Effector memory CD4-positive, alpha-beta T cell (primary cell): Measurements from ENCODE around the gene KRTAP5-5.
"Not testable (repeated sequence)": the region's sequence is repeated elsewhere in the genome, so short reads cannot be mapped to it uniquely, and the experiment has no call there.

Experiments used
- DNase-seq, 3 donors: peaks; one replicate each; pipeline ENCODE4 v3.0.0-alpha.2; 2020
- H3K27ac ChIP-seq: 2 replicates; pipeline ENCODE4 v1.7.0; 2013; ENCODE audit warnings: mild to moderate bottlenecking, low read length, moderate library complexity; ENCODE audit not compliant: insufficient read depth, poor library complexity, severe bottlenecking
- H3K27me3 ChIP-seq: replicated peaks from 2 replicates; pipeline ENCODE4 v1.7.0; 2013; ENCODE audit warnings: mild to moderate bottlenecking, low read length; ENCODE audit not compliant: insufficient read depth, control insufficient read depth, poor library complexity, severe bottlenecking
- H3K36me3 ChIP-seq: 2 replicates; pipeline ENCODE4 v1.7.0; 2013; ENCODE audit warnings: mild to moderate bottlenecking, low read length, moderate library complexity; ENCODE audit not compliant: control insufficient read depth, insufficient read depth
- H3K4me1 ChIP-seq: 2 replicates; pipeline ENCODE4 v1.7.0; 2013; ENCODE audit warnings: low read length, mild to moderate bottlenecking; ENCODE audit not compliant: control insufficient read depth, insufficient read depth, poor library complexity, severe bottlenecking
- H3K4me3 ChIP-seq: 2 replicates; pipeline ENCODE4 v1.7.0; 2013; ENCODE audit warnings: low read length, low read depth, mild to moderate bottlenecking; ENCODE audit not compliant: insufficient read depth, poor library complexity, severe bottlenecking
- H3K9me3 ChIP-seq: 2 replicates; pipeline ENCODE4 v1.7.0; 2013; ENCODE audit warnings: mild to moderate bottlenecking, low read length, moderate library complexity; ENCODE audit not compliant: control insufficient read depth

KRTAP5-5 gene

DNA sequence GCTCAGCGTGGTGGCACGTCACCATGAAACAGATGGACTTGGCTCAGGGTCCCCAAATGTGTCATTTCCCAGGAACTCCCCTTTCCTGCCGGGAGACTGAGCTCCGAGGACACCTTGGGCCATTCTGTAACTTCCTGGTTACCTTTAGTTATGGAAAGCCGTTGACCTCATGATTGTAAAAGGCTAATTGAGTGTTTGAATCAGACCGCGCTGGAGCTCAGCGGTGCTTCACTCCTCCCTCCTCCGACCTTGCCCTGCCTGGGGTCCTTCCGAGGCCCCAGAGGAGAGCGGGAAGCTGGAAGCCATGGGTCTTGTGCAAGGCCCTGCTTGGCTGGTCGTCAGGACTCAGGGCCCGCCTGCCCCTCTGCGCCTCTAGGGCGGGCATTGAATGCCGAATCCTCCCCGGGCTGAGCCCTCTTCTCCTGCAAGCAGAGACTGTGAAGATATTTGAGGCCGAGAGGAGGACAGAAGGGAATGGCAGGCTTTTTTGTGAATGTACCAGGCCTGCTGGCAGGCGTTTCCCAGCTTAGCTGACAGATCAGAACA, 32.9 kb upstream of the KRTAP5-5 start:
- H3K36me3 ChIP-seq, H3K27me3 ChIP-seq, H3K4me3 ChIP-seq, DNase-seq, H3K4me1 ChIP-seq, H3K9me3 ChIP-seq, H3K27ac ChIP-seq: not testable (repeated sequence)

DNA sequence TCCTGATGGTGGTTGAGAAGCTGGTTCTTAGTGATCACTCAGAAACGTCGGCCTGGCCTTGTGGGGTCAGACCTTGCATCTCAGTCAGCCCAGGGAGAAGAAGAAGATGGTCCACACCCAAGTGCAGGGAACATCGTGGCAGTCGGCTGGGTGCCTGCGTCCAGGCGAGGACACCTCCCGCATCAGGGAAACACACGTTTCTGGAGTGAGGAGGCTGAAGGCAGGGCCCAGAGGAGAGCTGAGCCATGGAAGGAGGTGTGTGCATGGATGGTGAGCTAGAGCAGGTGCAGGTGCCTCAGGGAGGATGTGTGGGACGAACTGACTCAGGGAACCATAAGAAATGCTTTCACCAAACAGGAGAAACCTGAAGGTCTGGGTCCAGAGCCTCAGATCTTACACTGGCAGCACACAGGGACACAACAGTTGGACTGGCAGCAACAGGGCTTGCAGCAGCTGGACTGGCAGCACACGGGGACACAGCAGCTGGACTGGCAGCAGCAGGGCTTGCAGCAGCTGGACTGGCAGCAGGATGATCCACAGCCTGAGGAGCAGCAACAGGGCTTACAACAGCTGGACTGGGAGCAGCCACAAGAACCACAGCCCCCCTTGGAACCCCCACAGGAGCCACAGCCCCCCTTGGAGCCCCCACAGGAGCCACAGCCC, 32.1 kb upstream of the KRTAP5-5 start:
- H3K4me3 ChIP-seq: no peak overlapping the region
- no peak overlapping the region for H3K27ac ChIP-seq
- no peaks in the 10 kb centered on the region for H3K9me3 ChIP-seq
- H3K36me3 ChIP-seq: no peaks in the 10 kb centered on the region
- no peaks in the 10 kb centered on the region for H3K27me3 ChIP-seq
- no peaks in the 10 kb centered on the region for H3K4me1 ChIP-seq
- no peak for DNase-seq

DNA sequence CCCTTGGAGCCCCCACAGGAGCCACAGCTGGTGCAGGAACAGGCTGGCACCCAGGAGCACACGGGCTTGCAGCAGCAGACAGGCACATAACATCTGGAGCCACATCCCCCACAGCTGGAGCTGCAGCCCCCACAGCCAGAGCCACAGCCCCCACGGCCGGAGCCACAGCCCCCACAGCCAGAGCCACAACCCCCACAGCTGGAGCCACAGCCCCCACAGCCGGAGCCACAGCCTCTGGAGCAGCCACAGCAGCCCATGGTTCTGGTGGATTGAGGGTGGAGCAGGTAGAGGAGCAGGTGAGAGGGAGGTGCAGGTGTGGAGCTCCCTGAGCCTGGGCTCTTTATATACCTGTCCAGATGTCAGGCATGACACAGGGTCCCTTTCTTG, 31.6 kb upstream of the KRTAP5-5 start, which contains the start of gene KRTAP5-2:
TSS of gene KRTAP5-2 (minus strand) at position 301 of the 387 bp plus-strand sequence. CDS start at position 257, 44 bp downstream.
- DNase-seq: no peak
- Histone ChIP-seq H3K27ac (no peak within 1 kb of the TSS), H3K36me3 (no peaks in the 10 kb centered on the region), H3K27me3 (no peaks in the 10 kb centered on the region), H3K4me1 (no peaks in the 10 kb centered on the region), H3K9me3 (no peaks in the 10 kb centered on the region), H3K4me3 (no peak within 1 kb of the TSS)

DNA sequence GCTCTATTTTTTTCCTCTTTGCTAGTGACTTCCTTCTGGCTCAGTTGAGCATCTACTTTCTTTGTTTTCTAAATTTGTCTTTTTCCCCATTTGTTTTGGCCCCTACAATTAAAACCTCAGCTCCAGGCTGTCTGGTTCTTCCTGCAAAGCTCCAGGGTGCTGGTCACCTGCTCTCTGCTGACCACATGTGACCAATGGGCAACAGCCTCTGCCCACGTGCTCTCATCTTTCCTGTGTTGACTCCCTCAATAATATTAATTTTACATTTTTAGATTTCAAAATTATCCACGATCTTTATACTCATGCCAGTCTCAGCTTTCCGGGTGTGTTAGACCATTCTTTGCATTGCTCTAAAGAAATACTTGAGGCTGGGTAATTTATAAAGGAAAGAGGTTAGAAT, 31.2 kb upstream of the KRTAP5-5 start:
- not testable (repeated sequence) for H3K36me3 ChIP-seq, DNase-seq, H3K4me3 ChIP-seq, H3K27me3 ChIP-seq, H3K4me1 ChIP-seq, H3K27ac ChIP-seq, H3K9me3 ChIP-seq

DNA sequence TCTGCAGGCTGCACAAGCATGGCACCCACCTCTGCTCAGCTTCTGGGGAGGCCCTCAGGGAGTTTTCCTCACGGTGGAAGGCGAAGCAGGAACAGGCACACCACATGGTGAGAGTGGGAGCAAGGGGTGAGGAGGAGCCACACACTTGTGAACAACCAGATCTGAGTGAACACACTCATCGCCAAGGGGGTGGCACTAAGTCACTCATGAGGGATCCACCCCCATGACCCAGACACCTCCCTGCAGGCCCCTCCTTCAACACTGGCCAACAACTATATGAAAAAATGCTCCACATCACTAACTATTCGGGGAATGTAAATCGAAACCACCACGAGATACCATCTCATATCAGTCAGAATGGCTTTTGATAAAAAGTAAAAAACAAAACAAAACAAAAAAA, 30.8 kb upstream of the KRTAP5-5 start:
- no peaks in the 10 kb centered on the region for H3K27me3 ChIP-seq
- no peaks in the 10 kb centered on the region for H3K4me1 ChIP-seq
- H3K27ac ChIP-seq: no peak overlapping the region
- no peak overlapping the region for H3K4me3 ChIP-seq
- no peaks in the 10 kb centered on the region for H3K36me3 ChIP-seq
- DNase-seq: no peak
- H3K9me3 ChIP-seq: no peaks in the 10 kb centered on the region

DNA sequence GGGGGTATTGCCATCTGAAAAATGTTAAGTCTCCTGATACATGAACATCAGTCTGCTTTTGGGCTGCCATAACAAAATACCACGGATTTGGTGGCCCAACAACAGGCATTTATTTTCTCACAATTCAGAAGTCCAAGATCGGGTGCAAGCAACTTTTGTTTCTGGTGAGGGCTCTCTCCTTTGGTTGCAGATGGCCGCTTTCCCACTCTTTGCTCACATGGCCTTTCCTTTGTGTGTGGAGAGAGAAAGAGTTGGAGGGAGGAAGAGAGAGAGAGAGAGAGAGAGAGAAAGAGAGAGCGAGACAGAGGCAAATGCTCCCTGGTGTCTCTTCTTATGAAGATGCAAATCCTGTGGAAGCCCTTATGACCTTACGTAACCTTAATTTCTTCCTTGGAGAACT, 28.9 kb upstream of the KRTAP5-5 start:
- DNase-seq: no peak

DNA sequence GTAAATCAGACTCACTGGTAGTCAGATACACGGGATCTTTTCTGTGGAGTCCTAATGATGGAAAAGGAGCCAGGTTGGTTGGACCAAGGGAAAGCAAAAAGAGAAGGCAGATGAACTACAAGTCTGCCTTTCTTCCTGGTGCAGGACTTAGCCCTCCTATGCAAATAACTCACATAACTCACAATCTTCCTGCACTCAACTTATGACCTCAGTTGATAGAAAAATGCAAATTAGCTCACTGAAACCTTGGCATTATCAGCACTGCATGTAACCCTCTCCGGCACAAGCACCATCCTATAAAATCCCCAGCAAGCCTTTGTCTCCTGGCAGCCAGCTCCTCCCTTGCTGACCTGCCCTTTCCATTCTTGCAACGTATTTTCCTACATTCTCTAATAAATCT, 27.9 kb upstream of the KRTAP5-5 start:
- H3K4me3 ChIP-seq, H3K4me1 ChIP-seq, H3K27ac ChIP-seq, H3K9me3 ChIP-seq, DNase-seq, H3K27me3 ChIP-seq, H3K36me3 ChIP-seq: not testable (repeated sequence)

More for the DNA sequence above, 28.9 kb upstream of the KRTAP5-5 start:
- Histone ChIP-seq H3K4me3 (no peak overlapping the region), H3K9me3 (no peaks in the 10 kb centered on the region), H3K36me3 (no peaks in the 10 kb centered on the region), H3K27me3 (no peaks in the 10 kb centered on the region), H3K27ac (no peak overlapping the region), H3K4me1 (no peaks in the 10 kb centered on the region)

DNA sequence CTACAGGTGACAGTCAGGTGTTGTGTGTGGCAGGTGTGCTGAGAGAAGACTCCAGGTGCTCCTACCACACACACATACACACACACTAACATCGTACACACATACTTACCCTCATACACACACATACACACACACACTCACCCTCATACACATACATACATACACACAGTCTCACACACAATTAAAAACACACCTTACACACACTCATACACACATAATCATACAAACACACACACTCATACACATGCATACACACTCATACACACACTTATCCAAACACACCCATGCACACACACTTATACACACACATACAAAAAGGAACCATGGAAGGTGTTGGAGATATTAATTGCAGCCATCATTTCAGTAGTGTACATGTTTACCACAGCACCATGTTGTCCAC, 25.9 kb upstream of the KRTAP5-5 start:
- Histone ChIP-seq H3K27ac (no peak overlapping the region), H3K36me3 (no peaks in the 10 kb centered on the region), H3K9me3 (no peaks in the 10 kb centered on the region), H3K4me1 (no peaks in the 10 kb centered on the region), H3K4me3 (no peak overlapping the region), H3K27me3 (no peaks in the 10 kb centered on the region)
- no peak for DNase-seq

DNA sequence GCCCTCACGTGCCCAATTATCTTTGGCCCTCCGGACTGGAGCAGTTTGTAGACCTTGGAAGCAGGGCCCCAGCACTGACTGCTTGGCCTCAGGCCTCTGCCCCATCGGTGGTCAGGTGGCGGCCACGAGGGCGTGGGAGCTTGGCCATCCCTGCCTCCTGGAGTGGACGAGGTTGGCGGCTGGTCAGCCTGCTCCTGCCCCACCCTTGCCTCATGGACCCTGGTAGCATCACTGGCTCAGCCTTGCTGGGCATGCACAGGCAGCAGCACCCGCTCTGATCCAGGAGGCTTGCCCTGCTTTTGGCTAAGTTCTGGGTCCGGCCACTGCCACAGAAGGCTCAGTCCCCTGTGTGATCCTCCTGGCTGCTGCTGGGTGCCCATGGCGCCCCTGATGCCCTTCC, 25.4 kb upstream of the KRTAP5-5 start:
- Histone ChIP-seq H3K9me3 (no peaks in the 10 kb centered on the region), H3K36me3 (no peaks in the 10 kb centered on the region), H3K4me1 (no peaks in the 10 kb centered on the region), H3K27ac (no peak overlapping the region), H3K4me3 (no peak overlapping the region), H3K27me3 (no peaks in the 10 kb centered on the region)
- DNase-seq: no peak

DNA sequence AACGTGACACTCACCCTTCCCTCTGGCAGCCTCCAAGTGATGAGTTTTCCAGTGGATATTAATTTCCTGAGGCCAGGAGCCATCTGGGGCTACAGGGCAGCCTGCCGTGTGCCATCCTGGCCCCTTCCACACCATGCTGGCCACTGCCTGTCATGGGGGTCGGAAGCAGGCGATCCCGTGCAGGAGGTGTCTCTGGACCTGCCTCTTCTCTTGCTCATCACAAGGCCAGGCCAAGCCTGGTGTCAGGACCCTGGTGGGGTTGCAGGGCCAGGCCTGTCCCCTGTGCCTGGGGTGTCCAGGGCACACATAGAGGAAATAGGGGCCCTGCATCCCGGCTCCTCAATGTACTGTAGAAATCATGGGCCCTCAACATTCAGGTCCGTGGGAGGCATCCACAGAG, 24.9 kb upstream of the KRTAP5-5 start:
- no peak overlapping the region for H3K4me3 ChIP-seq
- H3K27ac ChIP-seq: no peak overlapping the region
- no peaks in the 10 kb centered on the region for H3K27me3 ChIP-seq
- H3K9me3 ChIP-seq: no peaks in the 10 kb centered on the region
- no peaks in the 10 kb centered on the region for H3K4me1 ChIP-seq
- no peak for DNase-seq
- H3K36me3 ChIP-seq: no peaks in the 10 kb centered on the region
